Inferior parietal cortex (tissue), 1 donor: ENCODE results near the gene ARID1B.

Experiments used
- DNase-seq: peaks from one replicate; pipeline ENCODE4 v3.0.0-alpha.2; 2016; ENCODE audit errors: extremely low spot score

Gene ARID1B

GRCh38 chr6:156776840-156777576, at the start of gene ARID1B:
Gene ARID1B, plus strand, starts transcription at chr6:156777378. Its CDS starts 303 bp downstream, at chr6:156777681.
- DNase-seq = peak; percentile 79

DNA sequence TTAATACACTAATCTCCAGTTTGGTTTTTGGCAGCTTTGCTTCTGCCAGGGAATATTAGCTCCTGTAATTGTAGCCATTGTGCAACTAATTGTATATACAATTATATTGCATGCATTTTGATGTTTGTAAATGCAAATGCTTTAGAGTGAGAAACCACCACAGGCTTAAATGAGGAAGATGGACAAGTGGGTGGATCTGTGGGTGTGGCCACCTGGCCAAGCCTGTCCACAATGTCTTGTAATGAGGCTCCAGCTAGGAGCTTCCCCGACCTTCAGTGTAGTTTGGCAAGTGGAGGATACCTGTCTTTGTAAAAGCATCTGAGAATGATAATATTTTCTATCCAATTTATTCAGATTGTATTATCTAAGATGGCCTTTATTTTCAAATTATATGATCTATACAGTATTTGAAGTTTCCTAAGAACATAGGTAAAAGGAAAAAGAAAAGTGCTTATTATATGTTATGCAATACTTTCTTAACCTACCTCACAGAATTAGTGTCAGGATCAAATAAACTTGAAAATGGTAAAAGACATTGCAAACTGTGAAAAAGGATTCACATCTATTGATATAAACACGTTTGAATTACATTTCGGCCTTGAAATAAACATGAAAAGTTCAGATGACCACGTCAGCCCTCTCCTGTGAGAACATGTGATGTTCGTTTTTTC, 49.3 kb upstream of the ARID1B start:
- DNase-seq = no peak

- DNase-seq = no peak
These were observed 47.9 kb upstream of the ARID1B start for GRCh38 chr6:156729248-156729647.

DNA sequence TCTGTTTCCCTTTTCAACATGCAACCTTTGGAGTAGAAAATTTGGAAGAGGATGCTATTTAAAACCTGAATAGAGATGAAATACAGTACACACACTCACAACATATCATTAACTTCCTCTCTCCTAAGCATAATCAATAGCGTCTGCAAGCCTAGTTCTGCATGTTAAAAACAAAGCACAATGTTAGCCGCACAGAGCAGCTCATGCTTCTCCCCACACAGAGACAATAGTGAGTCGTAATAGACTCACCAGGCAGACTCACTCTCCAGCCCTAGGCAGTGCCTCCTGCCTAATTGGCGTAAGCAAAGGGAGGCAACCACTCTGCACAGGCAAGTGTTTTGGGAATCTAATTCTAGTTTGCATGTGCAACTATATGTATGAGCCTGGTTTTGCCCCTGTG, 45.8 kb upstream of the ARID1B start:
- no peak for DNase-seq

GRCh38 chr6:156735751-156736150, 41.4 kb upstream of the ARID1B start:
- DNase-seq = no peak

GRCh38 chr6:156740604-156741003, 36.6 kb upstream of the ARID1B start:
- no peak for DNase-seq

DNA sequence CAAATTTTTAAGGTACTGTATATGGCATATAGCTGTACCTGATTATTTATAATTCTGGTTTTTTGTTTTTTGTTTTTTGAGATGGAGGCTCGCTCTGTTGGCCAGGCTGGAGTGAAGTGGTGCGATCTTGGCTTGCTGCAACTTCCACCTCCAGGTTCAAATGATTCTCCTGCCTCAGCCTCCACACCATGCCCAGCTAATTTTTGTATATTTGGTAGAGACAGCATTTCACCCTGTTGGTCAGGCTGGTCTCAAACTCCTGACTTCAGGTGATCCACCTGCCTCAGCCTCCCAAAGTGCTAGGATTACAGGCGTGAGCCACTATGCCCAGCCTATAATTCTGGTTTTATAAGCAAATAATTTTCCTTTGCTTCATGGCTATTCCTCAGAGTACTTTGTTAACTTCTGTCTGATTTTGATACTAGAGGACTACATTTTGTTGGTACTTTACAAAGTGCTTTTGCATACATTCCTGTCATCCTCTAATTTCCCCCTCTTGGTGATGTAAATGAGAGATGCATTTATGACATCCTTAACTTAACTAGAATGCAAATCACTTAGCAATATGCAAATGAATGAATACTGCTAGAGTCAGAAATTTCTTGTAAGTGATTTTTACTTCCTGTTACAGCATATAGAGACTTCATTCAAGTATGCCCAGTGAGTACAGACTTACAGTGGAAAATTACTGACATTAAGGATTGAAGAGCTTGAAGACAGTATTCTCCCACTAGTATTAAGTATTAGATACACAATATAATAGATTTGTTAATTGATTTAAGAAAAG, 35.7 kb upstream of the ARID1B start:
- no peak for DNase-seq

- DNase-seq = no peak
These were observed 29.5 kb upstream of the ARID1B start for GRCh38 chr6:156747715-156748114.

DNA sequence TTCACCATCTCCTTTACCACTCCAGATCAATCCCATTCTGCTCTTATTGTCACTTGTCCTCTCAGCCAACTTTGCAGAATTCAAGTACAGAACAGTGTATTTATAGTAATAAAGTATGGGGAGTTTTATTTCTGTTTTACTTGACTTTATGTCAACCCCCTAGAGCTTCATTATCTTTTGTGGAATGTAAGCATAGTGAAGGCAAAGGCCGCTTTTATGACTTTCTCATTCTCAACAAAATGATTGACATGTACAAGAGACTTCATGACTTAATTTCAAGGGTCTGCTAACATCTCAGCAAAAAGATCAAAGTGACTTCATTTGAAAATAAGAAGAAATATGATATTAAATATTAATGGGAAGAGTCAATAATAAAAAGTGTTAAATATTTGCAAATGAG, 28.7 kb upstream of the ARID1B start:
- no peak for DNase-seq

DNA sequence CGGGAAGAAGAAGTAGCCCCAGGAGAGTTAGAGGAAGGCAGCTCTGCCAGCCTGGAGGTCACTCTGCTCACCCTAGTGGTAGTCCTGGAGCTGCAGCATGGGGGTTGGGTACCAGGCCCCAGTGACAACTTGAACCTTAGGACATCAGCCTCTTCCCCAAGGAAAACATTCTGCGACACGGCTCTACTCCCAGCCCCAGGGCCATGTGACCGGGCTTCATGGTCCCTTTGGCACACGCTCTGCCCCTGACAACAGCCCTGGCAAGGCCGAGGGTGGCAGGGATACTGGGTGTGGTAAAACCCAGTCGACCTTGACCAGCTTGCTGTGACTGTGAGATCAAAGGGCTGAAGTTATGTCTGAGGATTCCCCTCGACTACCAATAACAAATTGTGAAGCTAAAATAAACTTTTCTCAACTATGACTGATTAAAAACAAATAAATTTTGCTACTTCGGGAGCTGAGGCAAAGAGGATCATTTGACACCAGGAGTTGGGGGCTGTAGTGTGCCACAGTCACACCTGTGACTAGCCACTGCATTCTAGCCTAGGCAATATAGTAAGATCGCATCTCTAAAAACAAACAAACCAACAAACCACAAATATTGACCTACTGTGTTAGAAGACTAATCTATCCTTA, 24.4 kb upstream of the ARID1B start:
- no peak for DNase-seq

- DNase-seq = no peak
These were observed 20.3 kb upstream of the ARID1B start for GRCh38 chr6:156756630-156757610.

GRCh38 chr6:156757849-156758248, 19.3 kb upstream of the ARID1B start:
- no peak for DNase-seq

DNA sequence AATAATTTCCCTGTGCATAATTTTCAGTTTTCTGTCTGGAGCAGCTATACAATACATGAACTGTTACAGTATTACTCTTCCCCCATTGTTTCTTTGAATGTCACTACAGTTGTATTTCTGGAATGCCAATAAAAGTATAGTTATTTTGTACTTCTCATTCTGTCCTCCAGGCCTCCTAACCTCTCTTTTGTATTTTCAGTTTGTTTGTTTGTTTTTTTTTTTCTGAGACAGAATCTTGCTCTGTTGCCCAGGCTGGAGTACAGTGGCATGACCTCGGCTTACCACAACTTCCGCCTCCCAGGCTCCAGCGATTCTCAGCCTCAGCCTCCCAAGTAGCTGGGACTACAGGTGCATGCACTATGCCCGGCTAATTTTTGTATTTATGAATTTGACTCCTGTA, 16.8 kb upstream of the ARID1B start:
- DNase-seq = no peak

DNA sequence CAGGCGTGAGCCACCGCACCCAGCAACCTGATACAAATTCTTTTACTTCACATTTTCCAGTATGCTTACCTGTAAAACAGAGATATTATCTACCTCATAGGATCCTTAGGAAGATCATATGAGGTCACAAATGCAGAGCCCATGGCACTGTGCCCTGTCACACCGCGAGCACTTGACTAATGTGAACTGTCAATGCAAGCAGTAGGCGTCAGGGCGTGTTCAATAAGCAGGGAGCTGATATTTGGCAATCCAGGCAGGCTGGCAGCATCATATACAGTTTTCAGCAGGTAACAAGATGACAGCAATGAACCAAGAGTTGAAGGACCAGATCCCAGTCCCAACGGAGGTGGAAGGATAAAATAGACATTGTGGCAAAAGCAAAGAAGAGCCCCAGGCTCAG, 14.6 kb upstream of the ARID1B start:
- DNase-seq = no peak

GRCh38 chr6:156765117-156765516, 12.1 kb upstream of the ARID1B start:
- DNase-seq = no peak

DNA sequence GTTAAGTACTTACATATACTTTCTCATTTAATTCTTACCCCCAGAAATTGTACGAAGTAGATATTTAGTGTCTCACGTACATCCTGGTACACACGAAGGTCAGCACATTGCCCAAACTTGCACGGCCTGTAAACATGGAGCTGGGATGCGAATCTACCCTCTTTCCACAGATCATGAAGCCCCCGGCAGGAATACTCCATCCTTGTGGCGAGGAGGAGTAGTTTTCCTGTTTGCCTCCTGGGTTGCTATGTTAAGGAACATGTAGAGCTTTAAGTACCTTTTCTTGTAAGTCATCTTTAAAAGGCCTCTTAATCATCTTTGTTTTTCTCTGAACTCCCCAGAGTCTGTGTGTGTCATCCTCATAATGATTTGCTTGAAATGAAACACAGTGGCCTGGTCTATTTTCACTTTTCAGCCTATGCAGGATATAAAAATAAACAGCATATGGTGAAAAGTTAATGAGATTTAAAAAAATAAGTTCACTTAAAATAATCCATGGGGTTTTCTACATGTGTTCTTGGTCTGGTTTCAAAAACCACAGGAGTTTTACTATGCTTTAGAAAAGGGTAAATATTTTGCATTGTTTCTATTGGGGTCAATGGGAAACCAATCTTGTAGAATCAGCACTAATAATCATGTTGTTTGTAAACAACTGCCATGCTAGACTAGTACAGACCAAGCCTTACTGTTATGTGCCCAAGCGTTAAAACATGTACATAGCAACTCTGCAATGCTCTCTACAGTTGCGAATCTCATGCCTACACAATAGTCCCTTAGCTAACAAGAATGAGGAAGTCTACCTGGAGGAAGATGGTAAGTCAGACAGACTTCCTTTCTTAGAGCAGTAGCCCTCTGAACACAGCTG, 9.3 kb upstream of the ARID1B start:
- DNase-seq = no peak

- DNase-seq = no peak
These were observed 6.1 kb upstream of the ARID1B start for GRCh38 chr6:156771047-156771446.

DNA sequence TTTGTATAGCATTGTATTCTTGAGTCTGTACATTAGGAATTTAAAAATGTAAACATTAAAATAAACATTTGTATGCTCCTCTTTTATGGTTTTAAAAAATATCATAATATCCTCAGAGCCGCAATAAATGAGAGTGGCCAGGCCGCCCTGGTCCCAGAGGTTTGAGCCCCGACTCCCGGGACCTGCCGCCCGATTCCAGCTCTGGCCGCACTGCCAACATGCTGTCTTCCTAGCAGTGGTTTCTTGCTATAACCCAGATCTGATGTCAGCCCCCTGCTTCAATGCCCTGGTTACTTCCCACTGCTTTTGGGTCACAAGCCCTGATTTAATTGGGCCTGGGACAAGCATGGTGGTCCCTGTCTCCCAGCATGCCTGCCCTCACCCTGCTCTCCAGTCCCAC, 5.4 kb upstream of the ARID1B start:
- DNase-seq = no peak

DNA sequence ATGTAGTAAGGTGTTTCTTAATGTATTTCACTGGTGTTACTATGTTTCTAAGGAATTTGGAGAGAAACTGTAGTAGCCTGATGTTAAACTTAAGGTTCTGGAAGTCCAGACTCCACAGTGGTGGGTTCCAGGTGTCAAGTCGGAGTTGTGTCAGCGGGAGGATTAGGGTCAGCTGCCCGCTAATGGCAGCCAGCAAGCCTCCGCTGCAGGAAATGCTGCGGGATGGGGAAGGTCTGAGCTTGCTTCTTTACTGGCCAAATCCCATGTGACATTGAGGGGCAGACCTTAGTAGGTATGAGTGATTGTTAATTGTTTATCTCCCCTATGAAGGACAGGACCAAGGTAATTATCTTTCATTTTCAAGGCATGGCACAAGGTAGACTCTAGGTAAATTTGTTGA, 3.7 kb upstream of the ARID1B start:
- DNase-seq = no peak
